Skeletal muscle cell (primary cell): ENCODE measurements around the gene KLHL26.
A peak's percentile ranks its signal among the peaks of the same experiment; 100 is the strongest.

ENCODE experiments used
- DNase-seq: peaks from one replicate; pipeline ENCODE4 v3.0.0-alpha.2; 2010; ENCODE audit warnings: low read depth
- H3K4me3 ChIP-seq: 2 replicates; pipeline ENCODE4 v1.5.1; 2011; ENCODE audit warnings: low read depth, mild to moderate bottlenecking, control low read depth, low read length, moderate library complexity

Gene KLHL26

DNA sequence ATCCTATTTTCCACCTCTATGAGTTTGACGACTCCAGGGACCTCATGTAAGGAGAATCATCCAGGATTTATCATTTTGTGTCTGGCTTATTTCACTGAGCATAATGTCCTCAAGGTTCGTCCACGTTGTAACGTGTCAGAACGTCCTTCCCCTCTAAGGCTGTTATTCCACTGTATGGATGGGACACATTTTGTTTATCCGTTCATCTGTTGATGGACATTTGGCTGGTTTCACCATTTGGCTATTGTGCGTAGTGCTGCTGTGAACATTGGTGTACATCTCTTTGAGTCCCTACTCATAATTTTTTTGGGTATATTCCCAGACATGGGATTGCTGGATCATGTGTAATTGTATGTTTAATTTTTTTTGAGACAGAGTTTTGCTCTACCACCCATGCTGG lies 68.1 kb downstream of the KLHL26 start:
- DNase-seq = no peak

DNA sequence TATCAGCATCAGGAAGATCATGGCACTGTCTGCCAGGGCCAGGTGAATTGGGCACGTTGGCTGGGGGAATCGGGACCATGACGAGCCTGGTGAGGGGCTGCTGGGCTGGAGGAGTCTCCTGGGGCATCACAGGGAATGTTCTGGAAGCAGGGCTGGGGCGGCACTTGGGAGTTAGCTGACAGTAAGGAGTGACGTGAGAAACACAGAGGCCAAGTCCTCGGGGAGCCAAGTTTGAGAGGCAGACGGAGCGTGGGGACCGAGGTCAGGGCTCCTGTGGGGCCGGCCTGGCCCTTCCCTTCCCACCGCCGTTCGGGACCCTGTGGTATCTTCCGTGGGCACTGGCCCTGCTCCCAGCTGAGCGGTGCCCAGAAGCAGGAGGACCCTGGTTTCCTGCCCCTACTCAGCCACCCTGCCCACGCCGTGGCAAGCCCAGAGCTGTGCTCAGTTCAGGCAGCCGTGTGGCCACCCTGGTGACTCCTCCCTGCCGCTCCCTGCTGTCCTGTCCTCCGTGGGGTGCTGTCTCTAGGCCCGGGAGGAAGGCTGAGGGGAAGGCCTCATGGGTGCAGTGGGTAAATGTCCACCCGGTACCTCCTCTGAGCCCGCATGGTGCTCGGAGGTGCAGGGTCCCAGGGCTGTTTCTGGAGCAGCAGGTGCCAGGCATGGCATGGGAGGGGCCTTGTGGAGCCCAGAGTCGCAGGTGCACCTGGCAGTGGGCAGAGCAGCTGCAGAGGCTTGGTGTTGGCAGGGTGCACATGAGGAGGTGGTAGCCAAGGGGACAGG lies 71.8 kb downstream of the KLHL26 start:
- H3K4me3 ChIP-seq = no peak overlapping the region
- DNase-seq = no peak

More for the DNA sequence above, 68.1 kb downstream of the KLHL26 start:
- H3K4me3 ChIP-seq = no peak overlapping the region

DNA sequence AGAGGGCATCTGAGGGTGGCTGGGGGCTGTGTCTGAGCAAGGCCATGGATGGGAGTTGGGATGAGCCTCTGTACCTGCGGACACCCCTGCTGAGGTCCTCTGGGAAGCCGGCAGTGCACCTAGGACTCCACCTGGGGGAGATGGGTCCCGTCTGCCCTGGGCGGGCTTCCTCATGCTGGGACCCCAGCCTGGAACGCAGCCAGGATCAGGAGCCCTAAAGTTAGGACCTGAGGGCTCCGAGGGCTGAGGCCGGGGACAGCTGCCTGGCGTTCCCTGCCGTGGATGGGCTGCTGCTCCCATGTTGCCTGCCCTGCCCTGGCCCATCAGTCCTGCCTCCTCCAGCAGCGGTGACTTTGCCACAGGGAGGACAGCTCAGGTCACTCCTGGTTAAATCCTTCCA lies 72.7 kb downstream of the KLHL26 start:
- DNase-seq = no peak
- H3K4me3 ChIP-seq = no peak overlapping the region

DNA sequence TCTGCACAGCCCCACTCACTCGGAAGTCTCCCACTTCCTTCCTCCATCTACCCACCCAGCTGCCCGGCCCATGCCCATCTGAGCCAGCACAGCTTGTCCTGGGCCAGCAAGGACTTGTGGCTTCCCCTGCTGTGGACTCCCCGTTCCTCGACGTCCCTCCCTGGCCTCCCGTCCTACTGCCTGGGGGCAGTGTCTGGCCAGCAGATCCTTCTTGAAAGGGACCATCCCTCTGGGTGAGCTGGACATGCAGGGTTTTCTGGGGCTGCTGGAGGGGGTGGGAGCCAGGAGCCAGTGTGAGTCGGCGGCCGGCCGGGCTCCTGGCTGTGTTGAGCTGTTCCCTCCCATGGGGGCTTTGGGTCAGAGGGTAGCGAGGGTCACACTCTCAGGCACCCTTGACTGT lies 73.4 kb downstream of the KLHL26 start:
- H3K4me3 ChIP-seq = no peak overlapping the region
- no peak for DNase-seq

DNA sequence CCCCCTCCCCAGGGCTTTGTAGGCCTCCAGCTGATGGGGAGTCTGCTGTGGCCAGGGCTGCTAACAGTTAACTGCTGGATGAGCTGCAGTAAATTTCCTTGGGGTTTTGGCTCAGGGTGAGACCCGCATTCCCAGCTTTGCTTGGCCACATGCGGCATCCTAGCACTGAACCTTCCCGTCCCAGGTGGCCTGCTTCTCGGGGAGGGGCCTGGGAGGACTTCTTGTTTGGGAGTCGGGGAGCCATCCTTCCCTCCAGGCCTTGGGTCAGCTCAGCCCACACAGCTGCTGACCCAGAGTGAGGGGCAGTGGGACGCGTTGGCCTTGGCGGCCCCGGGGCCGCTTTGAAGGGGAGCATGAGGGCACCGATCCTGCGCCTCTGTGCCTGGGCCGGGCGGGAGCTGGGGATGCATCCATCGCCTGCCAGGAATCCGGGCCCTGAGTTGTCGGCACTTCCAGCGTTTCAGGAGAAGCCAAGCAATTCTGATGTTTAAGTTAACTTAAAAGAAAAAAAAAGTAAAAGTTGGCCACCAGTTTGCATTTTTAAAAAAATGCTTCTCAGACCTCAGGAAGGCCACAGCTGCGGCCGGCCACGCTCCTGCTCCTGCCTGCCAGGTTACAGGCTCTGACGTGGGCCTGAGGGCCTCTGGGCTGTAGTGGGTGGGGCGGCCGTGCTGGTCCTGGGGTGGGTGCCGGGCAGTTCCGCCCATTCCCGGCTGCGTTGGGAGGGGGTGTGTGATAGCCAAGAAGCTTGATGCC lies 74.3 kb downstream of the KLHL26 start:
- no peak overlapping the region for H3K4me3 ChIP-seq
- DNase-seq = peak; percentile 49

DNA sequence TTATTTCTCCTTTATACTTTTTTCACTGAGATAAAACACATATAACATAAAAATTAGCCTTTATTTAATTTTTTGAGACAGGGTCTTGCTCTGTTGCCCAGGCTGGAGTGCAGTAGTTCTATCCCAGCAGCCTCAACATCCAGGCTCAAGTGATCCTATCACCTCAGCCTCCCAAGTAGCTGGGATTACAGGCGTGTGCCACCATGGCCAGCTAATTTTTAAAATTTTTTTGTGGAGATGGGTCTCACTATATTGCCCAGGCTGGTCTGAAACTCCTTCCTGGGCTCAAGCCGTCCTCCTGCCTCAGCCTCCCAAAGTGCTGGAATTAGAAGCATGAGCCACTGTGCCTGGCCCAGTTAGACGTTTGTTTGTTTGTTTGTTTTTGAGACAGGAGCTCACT lies 75.1 kb downstream of the KLHL26 start:
- no peak overlapping the region for H3K4me3 ChIP-seq
- no peak for DNase-seq

DNA sequence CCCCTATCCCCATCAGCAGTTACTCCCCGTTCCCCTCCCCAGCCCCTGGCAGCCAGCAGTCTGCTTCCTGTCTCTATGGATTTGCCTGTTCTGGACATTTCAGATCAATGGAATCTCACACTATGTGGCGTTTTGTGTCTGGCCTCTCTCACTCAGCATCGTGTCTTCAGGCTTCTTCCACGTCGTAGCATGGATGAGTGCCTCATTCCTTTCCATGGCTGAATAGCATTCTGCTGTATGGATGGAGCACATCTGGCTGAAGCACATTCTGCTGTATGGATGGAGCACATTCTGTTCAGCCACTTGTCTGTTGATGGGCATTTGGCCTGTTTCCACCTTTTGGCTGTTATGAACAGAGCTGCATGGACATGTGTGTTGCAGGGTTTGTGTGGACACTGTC lies 76.2 kb downstream of the KLHL26 start:
- no peak overlapping the region for H3K4me3 ChIP-seq
- peak; percentile 36 for DNase-seq

DNA sequence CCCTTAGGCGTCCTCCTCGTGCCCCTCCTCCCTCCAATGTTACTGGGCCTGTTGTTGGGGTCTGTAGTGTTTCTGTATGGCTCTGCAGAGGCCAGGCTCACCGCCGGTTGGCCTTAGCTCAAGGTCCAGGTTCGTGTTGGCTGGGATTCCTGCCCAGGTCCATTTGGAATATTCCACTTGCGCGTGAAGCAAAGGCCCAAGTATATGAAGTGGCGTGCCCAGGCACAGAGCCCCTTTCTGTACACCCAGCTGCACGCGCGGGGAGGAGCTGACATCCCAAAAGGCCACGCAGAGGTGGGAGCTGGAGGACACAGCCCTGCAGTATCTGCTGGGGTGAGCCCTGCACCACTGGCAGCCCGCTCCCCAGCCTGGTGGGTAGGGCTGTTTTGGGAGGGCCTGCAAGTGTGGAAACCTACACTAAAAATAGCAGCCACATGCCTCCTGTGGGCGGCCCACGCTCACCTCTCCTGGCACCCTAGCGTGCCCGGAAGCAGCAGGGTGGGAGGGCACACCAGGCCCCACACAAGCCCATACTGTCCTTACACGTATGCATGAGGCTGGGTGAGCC lies 76.8 kb downstream of the KLHL26 start:
- H3K4me3 ChIP-seq = no peak overlapping the region

DNA sequence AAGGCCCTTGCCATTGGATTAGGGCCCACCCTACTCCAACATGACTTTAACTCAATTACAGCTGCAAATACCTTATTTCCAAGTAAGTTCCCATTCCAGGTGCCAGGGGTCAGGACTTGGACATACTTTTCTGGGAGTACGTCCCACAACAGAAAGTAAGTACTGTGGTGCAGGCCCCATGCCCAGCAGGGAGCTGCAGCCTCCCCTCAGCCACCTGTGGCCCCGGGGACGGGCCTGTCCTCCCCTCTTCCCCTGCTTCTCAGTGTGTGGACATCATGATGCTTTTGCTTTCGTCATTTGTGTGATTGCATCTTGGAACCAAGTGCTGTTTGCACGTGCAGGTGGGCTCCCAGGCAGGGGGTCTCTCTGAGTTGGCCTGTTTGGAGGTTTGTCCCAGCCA lies 78.6 kb downstream of the KLHL26 start:
- no peak for DNase-seq
- no peak overlapping the region for H3K4me3 ChIP-seq

More for the DNA sequence above, 76.8 kb downstream of the KLHL26 start:
- DNase-seq = no peak

DNA sequence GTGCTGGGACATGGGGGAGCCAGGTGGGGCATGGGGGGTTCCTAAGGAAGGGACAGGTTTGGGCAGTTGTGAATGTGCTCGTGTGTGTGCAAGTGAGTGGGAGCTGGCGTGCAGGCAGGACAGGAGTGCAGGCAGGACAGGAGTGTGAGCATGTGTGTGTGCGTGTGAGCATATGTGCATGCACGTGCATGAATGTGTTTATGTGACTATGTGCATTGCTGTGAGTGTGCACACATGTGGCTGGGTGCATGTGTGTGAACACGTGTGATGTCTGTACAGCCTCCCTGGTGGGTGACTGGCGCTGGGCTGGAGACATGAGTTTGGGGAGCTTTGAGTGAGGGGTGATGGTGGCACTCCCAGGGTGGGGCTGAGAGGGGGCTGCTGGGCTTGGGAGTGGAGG lies 80.0 kb downstream of the KLHL26 start:
- no peak for DNase-seq

DNA sequence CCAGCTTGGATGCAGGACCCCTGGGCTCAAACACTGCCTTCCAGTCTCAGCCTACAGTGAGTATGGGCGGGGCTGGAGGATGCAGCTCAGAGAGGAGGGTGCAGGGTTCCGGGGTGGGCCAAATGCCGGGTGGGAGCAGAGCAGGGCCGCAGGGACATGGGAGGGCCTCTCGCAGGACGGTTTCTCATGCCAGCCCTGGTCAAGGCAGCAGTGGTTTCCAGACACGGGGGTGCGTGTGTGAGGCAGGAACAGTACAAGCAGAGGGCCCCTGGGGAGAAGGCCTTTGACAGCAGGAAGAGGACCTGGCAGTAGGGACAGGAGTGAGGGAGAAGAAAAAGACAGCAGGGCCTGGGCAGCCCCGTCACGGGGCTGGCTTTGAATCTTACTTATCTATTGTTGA lies 80.8 kb downstream of the KLHL26 start:
- H3K4me3 ChIP-seq = no peak overlapping the region
- no peak for DNase-seq

More for the DNA sequence above, 80.0 kb downstream of the KLHL26 start:
- H3K4me3 ChIP-seq = no peak overlapping the region

DNA sequence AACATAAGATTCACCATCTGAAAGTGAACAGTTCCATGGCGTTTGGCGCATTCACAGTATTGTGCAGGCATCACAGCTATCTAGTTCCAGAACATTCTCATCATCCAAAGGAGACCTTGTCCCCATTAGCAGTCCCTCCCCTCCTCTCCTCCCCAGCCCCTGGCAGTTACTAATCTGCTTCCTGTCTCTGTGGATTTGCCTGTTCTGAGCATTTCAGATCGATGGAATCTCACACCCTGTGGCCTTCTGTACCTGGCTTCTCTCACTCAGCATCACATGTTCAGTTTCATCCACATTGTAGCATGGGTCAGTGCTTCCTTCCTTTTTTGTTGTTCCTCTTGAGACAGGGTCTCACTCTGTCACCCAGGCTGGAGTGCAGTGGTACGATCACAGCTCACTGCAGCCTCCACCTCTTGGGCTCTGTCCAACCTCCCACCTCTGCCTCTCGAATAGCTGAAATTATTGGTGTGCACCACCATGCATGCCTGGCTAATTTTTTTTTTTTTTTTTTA lies 81.2 kb downstream of the KLHL26 start:
- no peak for DNase-seq

DNA sequence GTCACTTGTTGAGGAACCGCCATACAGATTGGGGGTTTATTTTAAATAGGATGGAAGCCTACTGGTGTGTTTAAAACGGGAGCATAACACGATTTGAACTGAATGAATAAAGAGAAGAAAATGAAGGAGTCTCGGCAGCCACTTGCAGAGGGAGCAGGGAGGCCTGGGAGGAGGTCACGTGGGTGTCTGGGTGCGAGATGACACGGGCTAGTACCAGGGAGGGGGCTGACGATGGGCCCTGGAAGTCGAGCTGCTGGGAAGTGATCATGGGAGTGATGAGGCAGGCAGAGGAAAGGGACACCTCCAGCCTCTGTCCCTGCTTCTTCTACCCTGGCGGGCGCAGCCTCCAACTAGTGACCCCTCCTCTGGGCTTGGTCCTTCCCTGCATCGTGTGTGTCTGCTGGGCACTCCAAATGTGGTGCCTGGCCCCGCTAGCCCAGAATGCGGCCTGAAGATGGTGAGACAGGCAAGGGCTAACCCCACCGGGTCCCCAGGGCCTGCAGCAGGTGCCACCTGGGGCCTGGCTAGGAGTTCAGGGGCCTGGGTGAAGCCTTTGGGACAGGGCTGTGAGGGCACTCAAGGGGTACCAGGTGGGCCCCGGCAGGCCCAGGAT lies 82.1 kb downstream of the KLHL26 start:
- H3K4me3 ChIP-seq = no peak overlapping the region
- no peak for DNase-seq

More for the DNA sequence above, 81.2 kb downstream of the KLHL26 start:
- H3K4me3 ChIP-seq = no peak overlapping the region

DNA sequence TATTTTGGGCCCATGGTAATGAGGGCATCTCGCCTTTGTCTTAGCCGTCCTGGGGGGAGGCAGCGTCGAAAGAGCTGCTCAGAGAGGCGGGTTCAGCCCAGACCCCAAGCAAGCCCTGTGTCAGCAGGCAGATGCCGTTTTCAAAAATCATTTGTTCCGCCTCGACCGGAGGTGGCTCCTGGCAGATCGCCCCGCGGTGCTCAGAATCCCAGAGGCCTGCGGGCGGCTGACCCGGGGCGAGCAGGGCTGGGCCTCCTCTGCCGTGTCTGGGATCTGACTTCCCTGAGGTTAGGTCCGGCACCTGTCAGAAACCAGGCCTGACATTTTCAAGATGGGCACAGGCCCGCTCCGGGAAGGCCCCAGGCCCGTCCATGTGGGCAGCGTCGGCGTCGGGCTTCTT lies 82.7 kb downstream of the KLHL26 start:
- DNase-seq = no peak
- H3K4me3 ChIP-seq = no peak overlapping the region
